Upper lobe of left lung (tissue), 6 donors: ENCODE results near the gene MYO18A. TPM values are rescaled to one million over a fixed set of nuclear protein-coding genes. Genes with fewer than 3 reads are reported as not detected.
"Not testable (repeated sequence)": the region's sequence is repeated elsewhere in the genome, so short reads cannot be mapped to it uniquely, and the experiment has no call there.

Source experiments
- ATAC-seq, 2 donors: fragments of 200-7000 bp; cut with Tn5 transposase; one replicate each; pipeline ENCODE4 v1.9.1; 2022; ENCODE audit warnings: mild to moderate bottlenecking in 2 of 2, moderate library complexity in 2 of 2; ENCODE audit not compliant: low FRiP score in 2 of 2
- DNase-seq, 2 donors: peaks; one replicate each; pipeline ENCODE4 v3.0.0-alpha.2; 2019 to 2020
- H3K27ac ChIP-seq, 4 donors: fragments of 200-600 bp; sonication (generic); one replicate each; pipeline ENCODE4 v1.5.1; 2016 to 2019
- H3K27me3 ChIP-seq, 4 donors: fragments of 200-600 bp; sonication (generic); one replicate each; pipeline ENCODE4 v1.5.1; 2017 to 2019
- H3K36me3 ChIP-seq, 4 donors: fragments of 200-600 bp; sonication (generic); one replicate each; pipeline ENCODE4 v1.5.1; 2016 to 2019
- H3K4me1 ChIP-seq, 4 donors: fragments of 200-600 bp; sonication (generic); one replicate each; pipeline ENCODE4 v1.5.1; 2018 to 2019
- H3K4me3 ChIP-seq, 4 donors: fragments of 200-600 bp; sonication (generic); one replicate each; pipeline ENCODE4 v1.5.1; 2017 to 2019; ENCODE audit warnings: mild to moderate bottlenecking in 2 of 4, moderate library complexity in 1 of 4
- H3K9me3 ChIP-seq, 4 donors: fragments of 200-600 bp; sonication (generic); one replicate each; pipeline ENCODE4 v1.5.1; 2018 to 2019
- CTCF ChIP-seq, 6 experiments: fragments of 450-650 bp in 4 of 6; fragments of 200-600 bp in 2 of 6; sonication (generic) in 2 of 6; IDR thresholded peaks; one replicate each; pipeline ENCODE4 v1.5.1; 2016 to 2019; ENCODE audit warnings: antibody characterized with exemption in 6 of 6
- EP300 ChIP-seq, 4 donors: sonication (generic); formaldehyde crosslinking; IDR thresholded peaks; one replicate each; pipeline ENCODE4 v1.5.1; 2017; ENCODE audit warnings: antibody characterized with exemption in 4 of 4, control low read depth in 2 of 4
- POLR2A ChIP-seq, 4 donors: fragments of 450-650 bp; IDR thresholded peaks; one replicate each; pipeline ENCODE4 v1.5.1; 2016 to 2017; ENCODE audit warnings: antibody characterized with exemption in 4 of 4, mild to moderate bottlenecking in 2 of 4
- POLR2AphosphoS5 ChIP-seq, 2 donors: sonication (generic); formaldehyde crosslinking; IDR thresholded peaks; one replicate each; pipeline ENCODE4 v1.5.1; 2017; ENCODE audit warnings: antibody characterized with exemption in 2 of 2
- WGBS, 2 donors: methylation state at CpG; one replicate each; pipeline ENCODE4 v1.1.5; 2017 to 2018; 5-methylcytosine and 5-hydroxymethylcytosine counted together
- total RNA-seq, 6 donors: library from RNA; depleted of rRNA in 4 of 6; stranded (reverse); fragments of >200 nt in 4 of 6; gene quantifications; one replicate each; pipeline versions ENCODE4 v1.1.0 to v1.2.1, GENCODE V29; 2016 to 2021
- donor health status: DM: no; HTN: no; CAD: no; lungs with moderate emphysema.
- donor health status: DM: no; HTN: yes; CAD: no; lungs with severe emphysema.

The MYO18A gene
- total RNA-seq, 6 donors from 2014 or later, result 37.4 to 214 (median 67.4) TPM

GRCh38 chr17:29172589-29172988 is 7.6 kb downstream of the MYO18A start:
- ATAC-seq (no peak), DNase-seq (no peak)
- Histone ChIP-seq H3K36me3 (no peaks in the 10 kb centered on the region), H3K9me3 (no peaks in the 10 kb centered on the region), H3K27me3 (no peaks in the 10 kb centered on the region), H3K27ac (no peak overlapping the region), H3K4me1 (peaks cover 14 to 35% (median 27%) of the 10 kb centered on the region in 4 donors), H3K4me3 (no peak overlapping the region)
- WGBS, 2 donors, result 95 to 100% methylated on average over 1 of the region's 1 CpG
- TF ChIP-seq POLR2AphosphoS5 (IDR thresholded peaks at IDR 0.05) (no peak), POLR2A (IDR thresholded peaks at IDR 0.05) (no peak), CTCF (IDR thresholded peaks at IDR 0.05) (no peak), EP300 (IDR thresholded peaks at IDR 0.05) (no peak)

- no peak for ATAC-seq
- H3K27ac ChIP-seq, result no peak overlapping the region
- WGBS, 2 donors, result 94 to 95% methylated on average over 3 of the region's 3 CpGs
Measured at GRCh38 chr17:29170682-29171081, 9.5 kb downstream of the MYO18A start.

GRCh38 chr17:29169806-29170591 is 10.2 kb downstream of the MYO18A start:
- ATAC-seq (no peak), DNase-seq (no peak)
- H3K4me1 ChIP-seq, result peaks cover 8 to 19% (median 11%) of the 10 kb centered on the region in 4 donors
- H3K4me3 ChIP-seq, result no peak overlapping the region
- H3K9me3 ChIP-seq, result no peaks in the 10 kb centered on the region
- H3K27me3 ChIP-seq, result no peaks in the 10 kb centered on the region
- H3K36me3 ChIP-seq, result peaks cover 0 to 18% (median 14%) of the 10 kb centered on the region in 4 donors
- WGBS, 2 donors, result 92 to 94% methylated on average over 9 of the region's 9 CpGs
- H3K27ac ChIP-seq, result peak overlapping the region in 1 of 4 donors; percentile 11
- TF ChIP-seq CTCF (IDR thresholded peaks at IDR 0.05), result no peak
- TF ChIP-seq POLR2AphosphoS5 (IDR thresholded peaks at IDR 0.05), result no peak
- no peak for TF ChIP-seq EP300 (IDR thresholded peaks at IDR 0.05)
- TF ChIP-seq POLR2A (IDR thresholded peaks at IDR 0.05), result no peak

More at GRCh38 chr17:29170682-29171081, 9.5 kb downstream of the MYO18A start:
- DNase-seq, result no peak
- no peak overlapping the region for H3K4me3 ChIP-seq
- no peak for TF ChIP-seq POLR2AphosphoS5 (IDR thresholded peaks at IDR 0.05)
- no peak for TF ChIP-seq EP300 (IDR thresholded peaks at IDR 0.05)
- TF ChIP-seq POLR2A (IDR thresholded peaks at IDR 0.05), result no peak
- no peak for TF ChIP-seq CTCF (IDR thresholded peaks at IDR 0.05)
- peaks cover 0 to 12% (median 9%) of the 10 kb centered on the region in 4 donors for H3K36me3 ChIP-seq
- no peaks in the 10 kb centered on the region for H3K27me3 ChIP-seq
- H3K4me1 ChIP-seq, result peaks cover 8 to 22% (median 12%) of the 10 kb centered on the region in 4 donors
- H3K9me3 ChIP-seq, result no peaks in the 10 kb centered on the region

- WGBS, 2 donors, result 89 to 94% methylated on average over 8 of the region's 8 CpGs
- DNase-seq, H3K27me3 ChIP-seq, ATAC-seq, H3K4me3 ChIP-seq, H3K9me3 ChIP-seq: not testable (repeated sequence)
- peaks cover 0 to 21% (median 14%) of the 10 kb centered on the region in 4 donors for H3K36me3 ChIP-seq
- peak overlapping the region in 2 of 4 donors; percentile 44 to 57 for H3K27ac ChIP-seq
- H3K4me1 ChIP-seq, result peaks cover 8 to 27% (median 11%) of the 10 kb centered on the region in 4 donors
Measured at GRCh38 chr17:29168759-29169126, 11.5 kb downstream of the MYO18A start.

GRCh38 chr17:29168079-29168758 is 12.0 kb downstream of the MYO18A start:
- no peak for TF ChIP-seq CTCF (IDR thresholded peaks at IDR 0.05)
- TF ChIP-seq EP300 (IDR thresholded peaks at IDR 0.05), result no peak
- TF ChIP-seq POLR2AphosphoS5 (IDR thresholded peaks at IDR 0.05), result no peak
- no peak for TF ChIP-seq POLR2A (IDR thresholded peaks at IDR 0.05)
- ATAC-seq (no peak), DNase-seq (no peak)
- H3K27me3 ChIP-seq, result no peaks in the 10 kb centered on the region
- H3K9me3 ChIP-seq, result no peaks in the 10 kb centered on the region
- peak overlapping the region in 2 of 4 donors; percentile 44 to 57 for H3K27ac ChIP-seq
- 62 to 71% methylated on average over 3 of the region's 3 CpGs for WGBS, 2 donors
- H3K4me3 ChIP-seq, result no peak overlapping the region
- H3K36me3 ChIP-seq, result peaks cover 0 to 21% (median 14%) of the 10 kb centered on the region in 4 donors
- H3K4me1 ChIP-seq, result peaks cover 8 to 29% (median 13%) of the 10 kb centered on the region in 4 donors
